ENCODE data around the gene LDHD. TPM values are rescaled to one million over a fixed set of nuclear protein-coding genes. Genes with fewer than 3 reads are reported as not detected.
A peak's percentile ranks its signal among the peaks of the same experiment; 100 is the strongest.
"Not testable (repeated sequence)": the region's sequence is repeated elsewhere in the genome, so short reads cannot be mapped to it uniquely, and the experiment has no call there.

LDHD gene
- total RNA-seq, 2 donors from 2014 or later: 0.62 TPM; not detected in 1

DNA sequence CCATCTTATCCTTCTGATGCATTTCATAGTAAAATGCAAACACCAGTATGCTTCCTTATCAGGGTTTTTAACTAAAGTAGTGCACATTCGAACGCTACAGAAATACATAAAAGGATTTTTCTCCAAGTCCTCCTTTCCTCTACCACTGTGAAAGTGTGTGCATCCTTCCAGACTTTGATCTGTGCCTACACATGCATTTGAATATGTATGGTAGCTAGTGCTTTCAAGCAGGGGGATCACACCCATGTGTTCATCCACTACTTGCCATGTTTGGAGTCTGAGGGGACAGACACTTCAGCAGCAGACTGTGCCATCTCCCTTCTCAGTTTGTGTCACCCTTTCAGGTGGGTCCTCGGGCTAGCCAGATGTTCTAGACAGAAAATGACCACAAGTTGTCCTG lies 14.9 kb downstream of the LDHD start:
- Mint-ChIP-seq H3K36me3 (ENCODE audit: low read depth) (no peaks in the 10 kb centered on the region), H3K4me1 (peaks cover 50% of the 10 kb centered on the region), H3K4me3 (no peak overlapping the region), H3K27me3 (no peaks in the 10 kb centered on the region), H3K27ac (peak overlapping the region; percentile 98)
- DNase-seq: no peak
- H3K9me3 ChIP-seq (ENCODE audit: control insufficient read depth, low read length, poor library complexity, severe bottlenecking): no peaks in the 10 kb centered on the region
- no peak for ATAC-seq

DNA sequence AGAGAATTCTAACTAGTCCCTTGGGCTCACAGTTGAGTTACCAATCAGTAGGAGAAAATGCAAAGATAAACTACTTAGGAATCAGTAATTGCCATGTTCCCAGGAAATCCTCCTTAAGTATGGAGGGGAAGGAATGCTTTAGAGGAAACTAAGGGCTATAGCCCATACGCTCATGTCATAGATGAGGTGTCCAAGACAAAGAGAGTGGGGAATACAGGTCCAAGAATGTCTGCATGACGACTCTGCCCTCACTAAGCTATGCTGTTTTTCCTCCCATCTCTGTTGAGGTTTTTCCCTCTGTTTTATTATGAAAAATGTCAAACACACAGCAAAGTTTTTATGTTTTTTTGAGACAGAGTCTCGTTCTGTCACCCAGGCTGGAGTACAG lies 16.0 kb downstream of the LDHD start:
- H3K36me3 Mint-ChIP-seq (ENCODE audit: low read depth): no peaks in the 10 kb centered on the region
- peaks cover 46% of the 10 kb centered on the region for H3K4me1 Mint-ChIP-seq
- H3K27ac Mint-ChIP-seq: peak overlapping the region; percentile 98
- ATAC-seq (no peak), DNase-seq (no peak)
- H3K27me3 Mint-ChIP-seq: no peaks in the 10 kb centered on the region
- H3K9me3 ChIP-seq (ENCODE audit: control insufficient read depth, low read length, poor library complexity, severe bottlenecking): no peaks in the 10 kb centered on the region
- H3K4me3 Mint-ChIP-seq: peak overlapping the region; percentile 80

DNA sequence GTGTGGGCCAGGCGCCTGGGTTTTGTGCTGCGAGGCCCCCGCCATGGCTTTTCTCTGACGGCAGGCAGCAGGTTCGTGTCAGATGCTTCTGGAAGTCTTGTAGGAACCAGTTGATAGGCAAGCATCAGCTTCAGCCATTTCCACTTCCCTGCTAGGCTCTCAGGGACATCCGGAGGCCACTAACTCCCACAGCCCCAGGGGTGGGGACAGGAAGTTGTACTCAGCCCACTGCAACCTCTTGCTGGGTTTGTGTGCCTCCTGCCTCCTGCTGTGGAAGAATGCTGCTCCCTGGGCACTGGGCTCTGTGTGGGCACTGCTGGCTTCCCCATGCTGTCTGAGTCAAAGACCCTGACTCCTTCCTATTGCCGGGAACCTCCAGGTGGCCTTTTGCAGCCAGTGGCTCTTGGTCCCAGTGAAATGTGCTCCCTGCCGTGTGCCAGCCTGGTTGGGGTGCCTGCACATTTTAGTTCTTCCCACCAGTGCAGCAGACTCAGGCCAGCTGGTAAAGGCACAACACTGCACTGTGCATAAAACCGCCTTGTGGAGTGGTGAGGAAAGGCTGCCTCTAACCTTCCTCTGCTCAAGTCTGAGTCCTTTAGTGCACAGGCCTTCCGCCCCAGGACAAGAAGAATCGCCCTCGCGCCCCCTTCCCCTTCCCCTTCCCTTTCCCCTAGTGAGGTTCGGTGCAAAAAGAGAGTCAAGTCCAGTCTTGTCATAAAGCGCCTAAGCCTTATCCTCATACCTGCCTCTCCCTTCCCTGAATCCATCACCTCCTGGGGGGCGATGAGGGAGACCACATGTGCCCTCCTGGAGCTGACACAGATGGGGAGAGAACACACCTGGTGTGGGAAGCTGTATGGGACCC lies 16.6 kb downstream of the LDHD start:
- peaks cover 43% of the 10 kb centered on the region for H3K4me1 Mint-ChIP-seq
- H3K27me3 Mint-ChIP-seq: no peaks in the 10 kb centered on the region
- peak overlapping the region; percentile 98 for H3K27ac Mint-ChIP-seq
- no peak for DNase-seq
- no peak for ATAC-seq
- H3K9me3 ChIP-seq (ENCODE audit: control insufficient read depth, low read length, poor library complexity, severe bottlenecking): no peaks in the 10 kb centered on the region
- no peaks in the 10 kb centered on the region for H3K36me3 Mint-ChIP-seq (ENCODE audit: low read depth)
- peak overlapping the region; percentile 80 for H3K4me3 Mint-ChIP-seq

DNA sequence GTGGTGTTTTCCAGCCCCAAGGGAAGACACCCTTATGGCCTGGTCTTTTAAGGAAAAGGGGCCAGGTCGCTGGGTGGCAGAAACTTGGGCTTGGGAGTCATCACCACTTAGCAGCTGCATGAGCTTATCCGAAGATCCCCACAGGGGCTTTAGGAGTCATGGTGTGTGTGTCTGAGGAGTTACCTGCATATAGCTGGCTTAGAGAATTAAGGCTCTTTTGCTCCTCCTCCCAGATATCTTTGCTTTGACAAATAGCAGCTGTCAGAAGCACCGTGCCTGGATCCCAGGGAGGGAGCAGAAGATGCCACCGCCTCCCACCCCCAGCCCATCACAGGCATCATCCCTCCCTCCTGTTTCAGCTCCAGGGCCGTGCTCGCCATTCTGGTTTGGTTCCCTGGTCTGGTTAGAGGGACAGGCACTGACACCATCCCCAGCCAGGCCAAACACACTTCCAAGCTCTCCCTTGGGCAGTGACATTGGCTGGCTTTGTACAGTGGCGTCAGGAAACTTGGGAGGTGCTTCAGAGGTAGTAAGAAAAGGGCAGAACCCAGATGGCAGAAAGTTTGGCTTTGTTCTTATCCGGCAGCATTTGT lies 17.4 kb downstream of the LDHD start:
- peak overlapping the region; percentile 98 for H3K27ac Mint-ChIP-seq
- H3K27me3 Mint-ChIP-seq: no peaks in the 10 kb centered on the region
- ATAC-seq: no peak
- peak overlapping the region; percentile 80 for H3K4me3 Mint-ChIP-seq
- DNase-seq: no peak
- peaks cover 43% of the 10 kb centered on the region for H3K4me1 Mint-ChIP-seq
- no peaks in the 10 kb centered on the region for H3K36me3 Mint-ChIP-seq (ENCODE audit: low read depth)
- no peaks in the 10 kb centered on the region for H3K9me3 ChIP-seq (ENCODE audit: control insufficient read depth, low read length, poor library complexity, severe bottlenecking)

DNA sequence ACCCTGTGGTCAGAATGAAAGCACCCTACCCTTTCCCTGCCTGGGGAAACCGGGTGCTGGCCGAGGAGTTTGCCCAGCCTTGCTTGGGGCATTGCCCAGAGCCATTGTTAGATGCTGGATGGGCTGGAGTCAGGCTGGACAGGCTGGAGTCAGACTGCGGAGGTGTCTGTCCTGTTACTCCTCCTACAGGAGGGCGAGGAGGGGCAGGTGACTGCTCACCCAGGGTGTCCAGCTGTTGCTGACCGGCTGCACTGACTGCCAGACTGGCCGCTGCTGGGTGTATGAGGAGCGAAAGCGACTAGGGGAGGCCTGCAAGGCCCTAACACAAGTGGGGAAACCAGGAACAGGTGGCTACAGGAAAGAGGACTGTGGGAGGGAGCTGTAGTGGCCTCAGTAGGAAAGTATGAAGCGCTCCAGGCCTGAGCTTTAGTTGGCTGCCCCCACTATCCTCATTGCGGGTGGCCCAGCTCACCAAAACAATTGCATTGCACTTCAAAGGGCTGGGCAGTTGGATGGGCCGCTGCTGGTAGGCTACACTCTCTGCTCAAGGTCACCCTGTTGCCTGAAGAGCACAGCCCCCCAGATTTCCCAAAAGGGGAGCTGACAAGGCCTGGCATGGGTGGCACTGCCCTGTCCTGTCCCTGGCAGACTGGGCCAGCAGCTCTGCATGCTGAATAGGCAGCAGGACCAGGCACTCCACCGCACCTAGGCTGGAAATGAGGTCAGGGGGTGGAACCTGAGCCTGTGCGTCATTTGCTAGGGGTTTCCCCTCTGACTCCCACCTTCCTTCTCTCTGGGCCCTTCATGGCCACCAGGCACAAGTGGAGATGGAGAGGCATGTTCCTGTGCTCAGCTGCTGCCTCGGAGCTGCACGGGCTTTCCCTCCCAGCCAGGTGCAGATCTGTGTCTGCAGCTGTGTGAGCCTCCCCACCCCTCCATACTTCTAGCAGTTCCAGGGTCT lies 18.4 kb downstream of the LDHD start:
- no peaks in the 10 kb centered on the region for H3K9me3 ChIP-seq (ENCODE audit: control insufficient read depth, low read length, poor library complexity, severe bottlenecking)
- peak; percentile 62 to 80 (median 78) for DNase-seq
- H3K27ac Mint-ChIP-seq: peak overlapping the region; percentile 98
- peak; percentile 94 for ATAC-seq
- H3K4me1 Mint-ChIP-seq: peaks cover 43% of the 10 kb centered on the region
- H3K36me3 Mint-ChIP-seq (ENCODE audit: low read depth): peaks cover 2% of the 10 kb centered on the region
- no peaks in the 10 kb centered on the region for H3K27me3 Mint-ChIP-seq
- H3K4me3 Mint-ChIP-seq: peak overlapping the region; percentile 80

DNA sequence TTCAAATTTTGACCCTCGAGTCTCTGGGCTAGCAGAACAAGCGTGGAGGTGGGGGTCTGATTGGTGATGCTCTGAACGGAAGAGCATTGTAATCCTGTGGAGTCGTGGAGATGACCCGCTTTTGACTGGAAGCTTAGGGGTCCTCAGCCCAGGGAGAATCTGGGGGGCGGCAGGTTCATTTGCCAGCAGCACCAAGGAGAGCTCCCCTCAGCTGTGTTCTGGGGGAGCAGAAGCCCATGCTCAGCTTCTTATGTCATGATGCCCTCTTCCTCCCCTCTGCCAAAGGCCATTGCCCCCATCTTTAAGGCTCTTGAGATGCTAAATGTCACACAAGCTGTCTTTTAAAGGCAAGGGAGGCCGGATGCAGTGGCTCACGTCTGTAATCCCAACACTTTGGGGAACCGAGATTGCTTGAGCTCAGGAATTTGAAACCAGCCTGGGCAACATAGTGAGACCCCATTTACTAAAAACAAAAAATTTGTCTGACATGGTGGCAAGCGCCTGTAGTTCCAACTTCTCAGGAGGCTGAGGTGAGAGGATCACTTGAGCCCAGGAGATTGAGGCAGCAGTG lies 19.3 kb downstream of the LDHD start:
- Mint-ChIP-seq H3K4me3 (peak overlapping the region; percentile 28), H3K36me3 (ENCODE audit: low read depth) (peaks cover 2% of the 10 kb centered on the region), H3K27ac (peak overlapping the region; percentile 98), H3K4me1 (peaks cover 36% of the 10 kb centered on the region), H3K27me3 (no peaks in the 10 kb centered on the region)
- ATAC-seq: no peak
- no peak for DNase-seq
- no peaks in the 10 kb centered on the region for H3K9me3 ChIP-seq (ENCODE audit: control insufficient read depth, low read length, poor library complexity, severe bottlenecking)

DNA sequence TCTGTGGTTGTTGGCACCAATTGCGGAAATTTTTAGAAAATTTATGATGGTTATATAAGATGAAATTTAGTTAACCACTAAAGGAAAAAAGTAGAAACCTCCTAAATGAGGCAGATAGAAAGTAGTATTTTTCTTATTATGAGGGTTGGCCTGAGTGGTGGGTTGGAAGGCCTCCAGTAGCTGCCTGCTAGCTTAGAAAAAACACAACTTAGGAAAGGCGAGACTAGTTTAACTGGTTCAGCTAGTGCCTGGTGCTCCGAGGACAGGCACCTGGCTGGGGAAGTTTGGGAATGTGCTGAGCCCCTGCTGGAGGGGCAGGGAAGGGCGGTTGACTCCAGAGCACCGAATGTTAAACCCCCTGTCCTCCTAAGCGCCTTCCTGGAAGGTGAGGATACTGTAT lies 19.9 kb downstream of the LDHD start:
- DNase-seq (no peak), ATAC-seq (no peak)
- peaks cover 2% of the 10 kb centered on the region for H3K36me3 Mint-ChIP-seq (ENCODE audit: low read depth)
- peak overlapping the region; percentile 28 for H3K4me3 Mint-ChIP-seq
- H3K27me3 Mint-ChIP-seq: no peaks in the 10 kb centered on the region
- H3K4me1 Mint-ChIP-seq: peaks cover 36% of the 10 kb centered on the region
- H3K9me3 ChIP-seq (ENCODE audit: control insufficient read depth, low read length, poor library complexity, severe bottlenecking): no peaks in the 10 kb centered on the region
- H3K27ac Mint-ChIP-seq: peak overlapping the region; percentile 98

DNA sequence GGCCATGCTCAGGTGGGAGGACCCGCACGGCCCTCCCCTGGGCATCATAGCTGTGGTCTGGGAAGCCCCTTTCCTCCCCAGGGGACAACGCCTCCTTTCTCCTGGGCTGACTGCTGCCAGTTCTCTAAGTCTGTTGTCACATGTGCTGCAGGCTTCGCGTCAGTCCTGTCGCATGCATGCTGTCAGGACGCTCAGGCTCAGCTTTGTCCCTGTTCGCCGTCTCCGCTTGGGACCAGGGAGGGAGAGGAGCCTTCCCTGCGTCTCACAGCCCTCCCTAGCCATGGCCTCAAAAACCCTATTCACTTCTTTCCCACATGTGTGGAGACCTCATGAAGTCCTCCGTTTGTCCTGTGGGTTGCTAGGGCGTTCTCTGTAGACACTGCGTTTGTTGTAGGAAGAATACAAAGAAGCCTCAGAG lies 21.4 kb downstream of the LDHD start:
- H3K27ac Mint-ChIP-seq: peak overlapping the region; percentile 98
- no peaks in the 10 kb centered on the region for H3K9me3 ChIP-seq (ENCODE audit: control insufficient read depth, low read length, poor library complexity, severe bottlenecking)
- no peak overlapping the region for H3K4me3 Mint-ChIP-seq
- peaks cover 30% of the 10 kb centered on the region for H3K4me1 Mint-ChIP-seq
- ATAC-seq: no peak
- H3K36me3 Mint-ChIP-seq (ENCODE audit: low read depth): peaks cover 2% of the 10 kb centered on the region
- H3K27me3 Mint-ChIP-seq: no peaks in the 10 kb centered on the region
- no peak for DNase-seq

DNA sequence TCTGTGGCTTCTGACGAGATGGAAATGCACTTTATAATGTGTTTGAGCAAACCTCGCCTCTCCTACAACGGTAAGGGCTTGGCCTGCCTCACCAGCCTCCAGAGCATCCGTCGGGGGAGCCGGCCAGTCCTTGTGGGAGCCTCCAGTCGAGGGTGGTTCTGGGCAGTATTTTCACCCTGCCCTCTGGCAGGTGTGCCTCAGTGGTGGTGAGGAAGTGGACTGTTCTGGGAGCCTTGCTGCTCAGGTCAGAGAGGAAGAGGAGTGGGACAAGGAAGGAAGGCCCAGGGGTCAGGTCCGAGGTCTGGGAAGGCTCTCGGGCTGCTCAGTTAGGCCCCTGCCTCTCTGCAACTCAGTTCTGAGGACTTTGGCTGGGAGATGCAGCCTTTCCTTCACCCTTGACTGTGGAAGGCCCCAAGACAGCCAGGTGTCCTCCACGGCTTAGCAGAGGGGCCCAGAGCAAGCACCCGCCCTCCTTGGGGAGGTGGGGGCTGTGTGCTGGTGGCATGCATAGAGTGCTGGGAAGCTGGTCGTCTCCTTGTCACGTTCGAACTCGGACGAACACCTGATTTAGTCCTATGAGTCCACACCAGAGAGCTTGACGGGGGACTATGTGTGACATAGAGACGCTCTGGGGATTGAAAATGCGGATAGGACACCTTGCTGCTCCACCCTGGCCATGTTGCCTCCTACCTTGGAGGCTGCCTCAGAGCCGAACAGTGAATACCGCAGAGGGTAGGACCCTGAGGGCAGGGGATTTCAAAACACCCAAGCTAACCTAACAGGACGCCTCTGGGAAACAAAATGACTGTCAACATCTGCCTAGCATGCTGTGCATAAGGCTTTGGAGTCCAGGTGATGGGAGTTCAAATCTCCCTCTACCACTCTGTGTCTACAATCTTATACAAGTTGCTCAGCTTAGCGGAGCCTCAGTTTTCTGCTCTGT lies 22.7 kb downstream of the LDHD start:
- Mint-ChIP-seq H3K4me3 (no peak overlapping the region), H3K36me3 (ENCODE audit: low read depth) (peaks cover 2% of the 10 kb centered on the region), H3K27ac (peak overlapping the region; percentile 66), H3K27me3 (no peaks in the 10 kb centered on the region), H3K4me1 (peaks cover 25% of the 10 kb centered on the region)
- no peaks in the 10 kb centered on the region for H3K9me3 ChIP-seq (ENCODE audit: control insufficient read depth, low read length, poor library complexity, severe bottlenecking)
- no peak for ATAC-seq
- no peak for DNase-seq

DNA sequence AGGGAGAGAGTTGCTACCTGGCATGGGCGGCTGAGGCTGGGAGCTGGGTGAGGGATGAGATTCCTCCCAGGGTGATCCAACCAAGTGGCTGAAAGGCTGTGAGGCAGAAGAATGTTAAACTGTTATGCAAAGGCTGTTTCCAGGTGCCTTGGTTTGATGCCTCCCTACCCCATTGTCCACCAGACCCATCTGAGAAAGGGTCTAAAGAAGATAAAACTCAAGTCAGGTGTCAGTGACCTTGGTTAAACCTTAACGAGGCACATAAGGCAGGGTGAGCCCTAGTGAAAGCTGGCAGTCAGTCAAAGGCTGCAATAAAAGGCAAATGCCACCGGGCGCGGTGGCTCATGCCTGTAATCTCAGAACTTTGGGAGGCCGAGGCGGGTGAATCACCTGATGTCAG lies 23.8 kb downstream of the LDHD start:
- no peak for ATAC-seq
- no peak overlapping the region for H3K4me3 Mint-ChIP-seq
- H3K4me1 Mint-ChIP-seq: peaks cover 15% of the 10 kb centered on the region
- peaks cover 2% of the 10 kb centered on the region for H3K36me3 Mint-ChIP-seq (ENCODE audit: low read depth)
- no peaks in the 10 kb centered on the region for H3K9me3 ChIP-seq (ENCODE audit: control insufficient read depth, low read length, poor library complexity, severe bottlenecking)
- DNase-seq: no peak
- H3K27me3 Mint-ChIP-seq: no peaks in the 10 kb centered on the region
- H3K27ac Mint-ChIP-seq: peak overlapping the region; percentile 66

DNA sequence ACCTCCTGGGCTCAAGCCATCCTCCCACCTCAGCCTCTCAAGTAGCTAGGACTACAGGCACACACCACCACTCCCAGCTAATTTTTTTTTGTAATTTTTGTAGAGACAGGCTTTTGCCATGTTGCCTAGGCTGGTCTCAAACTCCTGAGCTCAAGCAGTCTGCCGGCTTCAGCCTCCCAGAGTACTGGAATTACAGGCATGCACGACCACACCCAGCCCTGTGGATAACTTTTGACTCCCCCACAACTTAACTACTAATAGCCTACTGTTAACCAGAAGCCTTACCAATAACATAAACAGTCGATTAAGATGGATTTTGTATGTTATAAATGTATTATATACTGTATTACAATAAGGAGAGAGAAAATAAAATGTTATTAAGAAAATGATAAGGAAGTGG lies 25.0 kb downstream of the LDHD start:
- H3K27ac Mint-ChIP-seq; H3K36me3 Mint-ChIP-seq (ENCODE audit: low read depth); H3K4me3 Mint-ChIP-seq; H3K27me3 Mint-ChIP-seq; H3K9me3 ChIP-seq (ENCODE audit: control insufficient read depth, low read length, poor library complexity, severe bottlenecking); DNase-seq; ATAC-seq: not testable (repeated sequence)
- peaks cover 12% of the 10 kb centered on the region for H3K4me1 Mint-ChIP-seq

DNA sequence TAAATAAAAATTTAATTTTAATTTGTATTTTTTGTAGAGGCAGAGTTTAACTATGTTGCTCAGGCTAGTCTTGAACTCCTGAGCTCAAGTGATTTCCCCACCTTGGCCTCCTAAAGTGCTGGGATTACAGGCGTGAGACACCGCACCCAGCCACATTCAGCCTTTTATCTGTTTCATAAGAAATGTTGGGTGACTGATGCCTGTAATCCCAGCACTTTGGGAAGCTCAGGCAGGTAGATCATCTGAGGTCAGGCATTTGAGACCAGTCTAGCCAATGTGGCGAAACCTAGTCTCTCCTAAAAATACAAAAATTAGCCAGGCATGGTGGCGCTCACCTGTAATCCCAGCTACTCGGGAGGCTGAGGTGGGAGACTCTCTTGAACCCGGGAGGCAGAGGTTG lies 25.7 kb downstream of the LDHD start:
- H3K27ac Mint-ChIP-seq; H3K36me3 Mint-ChIP-seq (ENCODE audit: low read depth); ATAC-seq; H3K9me3 ChIP-seq (ENCODE audit: control insufficient read depth, low read length, poor library complexity, severe bottlenecking); H3K4me3 Mint-ChIP-seq; H3K27me3 Mint-ChIP-seq; DNase-seq; H3K4me1 Mint-ChIP-seq: not testable (repeated sequence)

All from T-helper 17 cell (primary cell).